Measurements from ENCODE around the gene TRIM65.
"Not testable (repeated sequence)": the region's sequence is repeated elsewhere in the genome, so short reads cannot be mapped to it uniquely, and the experiment has no call there.

TRIM65 gene

DNA sequence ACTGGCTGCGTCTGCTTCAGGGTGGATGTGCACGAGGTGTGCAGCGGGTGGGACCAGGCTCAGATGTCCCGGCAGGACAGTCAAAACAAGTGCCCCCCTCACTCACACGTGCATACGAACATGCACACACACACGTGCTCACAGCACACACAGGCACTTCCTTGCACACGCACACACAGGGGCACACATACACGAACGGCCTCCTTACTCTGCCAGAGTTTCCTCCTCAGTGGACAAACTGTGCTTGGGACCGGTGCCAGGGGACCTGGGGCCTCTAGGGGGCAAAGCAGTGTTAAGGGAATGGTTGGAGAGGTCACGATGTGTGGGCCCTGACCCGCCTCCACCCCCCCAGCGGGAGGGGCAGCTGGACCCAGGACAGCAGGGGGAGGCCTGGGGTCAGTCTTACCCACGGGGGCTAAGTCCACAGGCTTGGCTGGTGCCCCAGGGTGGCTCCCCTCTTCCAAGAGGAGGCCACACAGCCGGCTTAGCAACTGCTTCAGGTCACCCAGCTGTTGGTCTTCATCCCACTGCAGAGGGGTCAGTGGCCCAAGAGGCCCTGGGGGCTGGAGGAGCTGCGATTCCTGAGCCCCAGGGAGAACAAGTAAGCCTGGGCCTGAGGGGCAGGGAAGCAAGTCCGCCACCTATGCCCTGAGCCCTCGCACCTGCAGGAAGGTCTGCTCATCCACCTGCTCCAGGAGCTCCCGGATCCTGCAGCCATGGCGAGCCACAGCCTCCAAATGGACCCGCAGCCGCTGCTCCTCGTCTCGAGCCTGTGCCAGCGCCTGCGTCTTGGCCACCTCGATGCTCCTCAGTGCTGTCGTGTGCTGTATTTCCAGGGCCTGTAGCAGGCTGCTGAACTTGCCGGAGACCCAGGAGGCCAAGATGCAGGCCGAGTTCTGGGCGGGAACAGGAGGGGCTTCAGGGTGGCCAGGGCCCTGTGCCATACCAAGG is 4.9 kb downstream of the TRIM65 start:
- H3K27me3 ChIP-seq (ENCODE audit: insufficient read depth, poor library complexity, severe bottlenecking) = no peaks in the 10 kb centered on the region
- TF ChIP-seq CTCF (IDR thresholded peaks at IDR 0.05; ENCODE audit: poor library complexity, severe bottlenecking) = no peak
- peaks cover 9% of the 10 kb centered on the region for H3K4me1 ChIP-seq (ENCODE audit: insufficient read depth, poor library complexity, severe bottlenecking)
- H3K9me3 ChIP-seq (ENCODE audit: severe bottlenecking) = no peaks in the 10 kb centered on the region
- no peak overlapping the region for H3K27ac ChIP-seq (ENCODE audit: poor library complexity, severe bottlenecking)
- ATAC-seq (ENCODE audit: low read depth) (no peak), DNase-seq (ENCODE audit: low spot score) (no peak)
- H3K36me3 ChIP-seq (ENCODE audit: low read depth) = peaks cover 21% of the 10 kb centered on the region; the same call in 1 of the 2 replicates
- H3K4me3 ChIP-seq (ENCODE audit: severe bottlenecking) = no peak overlapping the region

DNA sequence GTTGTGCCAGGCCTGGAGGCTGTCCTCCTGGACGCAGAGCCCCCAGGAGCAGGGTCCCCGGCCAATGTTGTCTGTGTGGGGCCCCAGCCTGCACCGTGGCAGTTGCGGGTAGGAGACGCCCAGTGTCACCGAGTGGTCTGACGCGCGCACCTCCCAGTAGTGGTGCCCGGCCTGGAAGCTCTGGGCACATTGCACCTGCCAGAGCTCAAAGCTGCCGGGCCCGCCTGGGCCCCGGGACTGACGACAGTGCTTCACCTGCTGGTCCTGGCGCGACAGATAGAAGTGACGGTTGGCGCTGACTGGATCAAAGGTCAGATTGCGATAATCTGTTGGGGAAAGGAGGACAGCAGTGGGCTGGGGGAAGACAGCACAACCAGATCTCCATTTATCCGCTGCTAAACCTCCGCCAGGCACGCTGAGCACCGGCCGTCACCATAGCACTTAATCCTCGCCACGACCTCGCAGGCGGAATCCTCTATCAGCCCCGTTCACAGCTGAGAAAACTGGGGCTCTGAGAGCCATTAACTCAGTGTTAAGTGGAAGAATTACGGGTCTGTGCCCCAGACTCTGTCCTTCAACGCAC is 5.6 kb downstream of the TRIM65 start:
- TF ChIP-seq CTCF (IDR thresholded peaks at IDR 0.05; ENCODE audit: poor library complexity, severe bottlenecking) = no peak
- DNase-seq (ENCODE audit: low spot score) = no peak

DNA sequence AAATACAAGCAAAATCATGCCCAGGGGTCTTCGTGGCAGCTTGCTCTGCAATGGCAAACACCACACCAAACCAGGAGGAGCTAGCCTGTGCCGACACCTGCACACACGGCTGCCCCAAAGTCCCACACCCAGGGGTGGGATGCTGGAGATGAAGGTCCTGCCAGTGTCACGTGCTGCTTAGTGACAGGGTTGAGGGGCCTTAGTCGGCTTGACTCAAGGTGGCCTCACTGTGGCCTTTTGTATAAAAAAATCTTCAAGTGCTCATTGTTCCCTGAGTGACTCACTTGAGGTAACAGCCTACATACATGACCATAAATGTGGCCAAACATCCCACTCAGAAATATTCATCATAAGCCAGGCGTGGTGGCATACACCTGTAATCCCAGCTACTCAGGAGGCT is 7.3 kb downstream of the TRIM65 start:
- Histone ChIP-seq H3K36me3 (ENCODE audit: low read depth) (peaks cover 21% of the 10 kb centered on the region; the same call in 1 of the 2 replicates), H3K27me3 (ENCODE audit: insufficient read depth, poor library complexity, severe bottlenecking) (no peaks in the 10 kb centered on the region), H3K4me3 (ENCODE audit: severe bottlenecking) (no peak overlapping the region), H3K9me3 (ENCODE audit: severe bottlenecking) (no peaks in the 10 kb centered on the region), H3K27ac (ENCODE audit: poor library complexity, severe bottlenecking) (no peak overlapping the region), H3K4me1 (ENCODE audit: insufficient read depth, poor library complexity, severe bottlenecking) (no peaks in the 10 kb centered on the region)
- ATAC-seq (ENCODE audit: low read depth) (no peak), DNase-seq (ENCODE audit: low spot score) (no peak)
- TF ChIP-seq CTCF (IDR thresholded peaks at IDR 0.05; ENCODE audit: poor library complexity, severe bottlenecking) = peak; percentile 15

More for the DNA sequence above, 5.6 kb downstream of the TRIM65 start:
- peaks cover 9% of the 10 kb centered on the region for H3K4me1 ChIP-seq (ENCODE audit: insufficient read depth, poor library complexity, severe bottlenecking)
- peaks cover 21% of the 10 kb centered on the region; the same call in 1 of the 2 replicates for H3K36me3 ChIP-seq (ENCODE audit: low read depth)
- H3K27ac ChIP-seq (ENCODE audit: poor library complexity, severe bottlenecking) = no peak overlapping the region
- no peak overlapping the region for H3K4me3 ChIP-seq (ENCODE audit: severe bottlenecking)
- no peak for ATAC-seq (ENCODE audit: low read depth)
- no peaks in the 10 kb centered on the region for H3K9me3 ChIP-seq (ENCODE audit: severe bottlenecking)
- no peaks in the 10 kb centered on the region for H3K27me3 ChIP-seq (ENCODE audit: insufficient read depth, poor library complexity, severe bottlenecking)

GRCh38 chr17:75888484-75888883 is 8.3 kb downstream of the TRIM65 start:
- H3K4me1 ChIP-seq (ENCODE audit: insufficient read depth, poor library complexity, severe bottlenecking) = no peaks in the 10 kb centered on the region
- no peak overlapping the region for H3K4me3 ChIP-seq (ENCODE audit: severe bottlenecking)
- H3K9me3 ChIP-seq (ENCODE audit: severe bottlenecking) = no peaks in the 10 kb centered on the region
- H3K36me3 ChIP-seq (ENCODE audit: low read depth) = peaks cover 21% of the 10 kb centered on the region; the same call in 1 of the 2 replicates
- TF ChIP-seq CTCF (IDR thresholded peaks at IDR 0.05; ENCODE audit: poor library complexity, severe bottlenecking) = no peak
- H3K27me3 ChIP-seq (ENCODE audit: insufficient read depth, poor library complexity, severe bottlenecking) = no peaks in the 10 kb centered on the region
- DNase-seq (ENCODE audit: low spot score) (no peak), ATAC-seq (ENCODE audit: low read depth) (peak; percentile 28; the same call in 2 of the 3 replicates)
- H3K27ac ChIP-seq (ENCODE audit: poor library complexity, severe bottlenecking) = no peak overlapping the region

GRCh38 chr17:75885860-75886259 is 10.9 kb downstream of the TRIM65 start:
- not testable (repeated sequence) for ATAC-seq (ENCODE audit: low read depth); H3K27ac ChIP-seq (ENCODE audit: poor library complexity, severe bottlenecking); H3K4me3 ChIP-seq (ENCODE audit: severe bottlenecking); H3K27me3 ChIP-seq (ENCODE audit: insufficient read depth, poor library complexity, severe bottlenecking); DNase-seq (ENCODE audit: low spot score); H3K4me1 ChIP-seq (ENCODE audit: insufficient read depth, poor library complexity, severe bottlenecking); H3K9me3 ChIP-seq (ENCODE audit: severe bottlenecking)
- H3K36me3 ChIP-seq (ENCODE audit: low read depth) = peaks cover 13% of the 10 kb centered on the region; the same call in 1 of the 2 replicates

All from RWPE2 (cell line).